ENCODE results near the gene CDH3. TPM values are rescaled to one million over a fixed set of nuclear protein-coding genes. Genes with fewer than 3 reads are reported as not detected.

The CDH3 gene
- total and polyA plus RNA-seq, 2 experiments from 2014 or later: 78.0 to 210 TPM

GRCh38 chr16:68664297-68664696 lies 19.2 kb downstream of the CDH3 start (continued):
- TF ChIP-seq REST (IDR thresholded peaks at IDR 0.05; ENCODE audit: unreplicated experiment): no peak
- no peak for TF ChIP-seq CREB1 (CRISPR knock-in tag; IDR thresholded peaks at IDR 0.05; ENCODE audit: low read depth)
- TF ChIP-seq ETS1 (IDR thresholded peaks at IDR 0.05): no peak
- TF ChIP-seq NANOG (IDR thresholded peaks at IDR 0.05; ENCODE audit: borderline replicate concordance): no peak

- Histone ChIP-seq H2AFZ (no peak overlapping the region), H3K36me3 (ENCODE audit: insufficient read depth) (no peaks in the 10 kb centered on the region), H3K4me2 (no peak overlapping the region), H4K20me1 (replicated peaks; ENCODE audit: insufficient read depth) (peaks cover 46% of the 10 kb centered on the region), H3K27ac (ENCODE audit: low read depth) (no peak overlapping the region), H3K79me2 (replicated peaks; ENCODE audit: insufficient read depth) (peaks cover 93% of the 10 kb centered on the region), H3K9me2 (ENCODE audit: insufficient read depth) (no peaks in the 10 kb centered on the region), H3F3A (replicated peaks; ENCODE audit: low read depth) (0 out of 2 replicates have a peak, but pooled peaks cover 3% of the 10 kb centered on the region), H3K4me1 (ENCODE audit: insufficient read depth) (no peaks in the 10 kb centered on the region; the same call in 1 of the 2 replicates), H3K4me3 (no peak overlapping the region), H3K27me3 (ENCODE audit: insufficient read depth) (no peaks in the 10 kb centered on the region)
- Mint-ChIP-seq H3K27ac (no peak overlapping the region), H3K27me3 (ENCODE audit: insufficient read depth, low read depth, poor library complexity) (no peaks in the 10 kb centered on the region), H3K4me1 (peaks cover 22% of the 10 kb centered on the region), H3K36me3 (ENCODE audit: low read depth) (peaks cover 13% of the 10 kb centered on the region), H3K4me3 (no peak overlapping the region), H3K9me3 (no peaks in the 10 kb centered on the region)
- ATAC-seq (no peak), DNase-seq (ENCODE audit: low spot score) (no peak)
- TF ChIP-seq REST (IDR thresholded peaks at IDR 0.05; ENCODE audit: unreplicated experiment) (no peak), EZH2phosphoT487 (IDR thresholded peaks at IDR 0.05; ENCODE audit: unreplicated experiment) (no peak), JUNB (IDR thresholded peaks at IDR 0.05; ENCODE audit: unreplicated experiment) (no peak)
These were observed 20.4 kb downstream of the CDH3 start for GRCh38 chr16:68665501-68665900.

Measured in GM23338 (cell line).